HepG2 (cell line): Measurements from ENCODE around the gene ZNF189. TPM values are rescaled to one million over a fixed set of nuclear protein-coding genes. Genes with fewer than 3 reads are reported as not detected.

Experiments used
- ATF1 ChIP-seq: IDR thresholded peaks from 2 replicates; pipeline ENCODE4 v1.6.1; 2016; ENCODE audit warnings: mild to moderate bottlenecking, control low read depth
- E2F2 ChIP-seq: sonication (generic); formaldehyde crosslinking; IDR thresholded peaks from 2 replicates; pipeline ENCODE4 v1.4.0; 2020; ENCODE audit warnings: missing genetic modification reagents, borderline replicate concordance
- FOXA1 ChIP-seq, 2 experiments: fragments of 450-650 bp in 1 of 2; sonication (generic) in 1 of 2; formaldehyde crosslinking in 1 of 2; IDR thresholded peaks; 2 replicates each; pipeline versions ENCODE4 v1.4.0 to v1.6.1; 2016 to 2020; ENCODE audit warnings: missing genetic modification reagents in 1 of 2
- GMEB1 ChIP-seq: sonication (generic); formaldehyde crosslinking; IDR thresholded peaks from 2 replicates; pipeline ENCODE4 v1.5.1; 2020; ENCODE audit warnings: missing genetic modification reagents, mild to moderate bottlenecking, borderline replicate concordance
- MAFG ChIP-seq: sonication (generic); formaldehyde crosslinking; IDR thresholded peaks from 2 replicates; pipeline ENCODE4 v1.5.1; 2020; ENCODE audit warnings: mild to moderate bottlenecking, missing genetic modification reagents
- NR0B2 ChIP-seq: sonication (generic); formaldehyde crosslinking; IDR thresholded peaks from 2 replicates; pipeline ENCODE4 v1.4.0; 2020; ENCODE audit warnings: mild to moderate bottlenecking, missing genetic modification reagents
- NR1H2 ChIP-seq: sonication (generic); formaldehyde crosslinking; IDR thresholded peaks from 2 replicates; pipeline ENCODE4 v1.8.1; 2022; ENCODE audit warnings: low read depth, missing genetic modification reagents, borderline replicate concordance
- ONECUT2 ChIP-seq: sonication (generic); formaldehyde crosslinking; IDR thresholded peaks from 2 replicates; pipeline ENCODE4 v1.4.0; 2020; ENCODE audit warnings: missing genetic modification reagents
- POLR2AphosphoS5 ChIP-seq: IDR thresholded peaks from 2 replicates; pipeline ENCODE4 v1.6.1; 2012; ENCODE audit warnings: low read depth, low read length
- PRDM10 ChIP-seq: sonication (generic); formaldehyde crosslinking; IDR thresholded peaks from 2 replicates; pipeline ENCODE4 v1.4.0; 2020; ENCODE audit warnings: low read depth, missing genetic modification reagents
- PRMT3 ChIP-seq: sonication (generic); formaldehyde crosslinking; IDR thresholded peaks from 2 replicates; pipeline ENCODE4 v1.8.1; 2022; ENCODE audit warnings: low read depth, mild to moderate bottlenecking, moderate library complexity, missing genetic modification reagents, borderline replicate concordance
- RFXANK ChIP-seq: IDR thresholded peaks from 2 replicates; pipeline ENCODE4 v1.6.1; 2016
- SYNCRIP ChIP-seq: fragments of 200-400 bp; formaldehyde crosslinking; IDR thresholded peaks from 2 replicates; pipeline ENCODE4 v1.6.1; 2018; ENCODE audit warnings: mild to moderate bottlenecking, low read depth, low read length; ENCODE audit not compliant: insufficient read depth
- ZBTB14 ChIP-seq: sonication (generic); formaldehyde crosslinking; IDR thresholded peaks from 2 replicates; pipeline ENCODE4 v1.4.0; 2020; ENCODE audit warnings: missing genetic modification reagents
- ZFP36L1 ChIP-seq: sonication (generic); formaldehyde crosslinking; IDR thresholded peaks from 2 replicates; pipeline ENCODE4 v1.8.0; 2022; ENCODE audit warnings: mild to moderate bottlenecking, missing genetic modification reagents, moderate library complexity
- ZNF484 ChIP-seq: sonication (generic); formaldehyde crosslinking; IDR thresholded peaks from 2 replicates; pipeline ENCODE4 v1.5.1; 2020; ENCODE audit warnings: mild to moderate bottlenecking, low read depth, missing genetic modification reagents, borderline replicate concordance
- ZNF552 ChIP-seq: sonication (generic); formaldehyde crosslinking; IDR thresholded peaks from 2 replicates; pipeline ENCODE4 v1.9.0; 2022; ENCODE audit warnings: missing genetic modification reagents, mild to moderate bottlenecking, borderline replicate concordance
- ZNF558 ChIP-seq: sonication (generic); formaldehyde crosslinking; IDR thresholded peaks from 2 replicates; pipeline ENCODE4 v1.9.0; 2022; ENCODE audit warnings: mild to moderate bottlenecking, missing genetic modification reagents, borderline replicate concordance
- ZNF564 ChIP-seq: sonication (generic); formaldehyde crosslinking; IDR thresholded peaks from 2 replicates; pipeline ENCODE4 v1.8.1; 2023; ENCODE audit warnings: mild to moderate bottlenecking, missing genetic modification reagents
- polyA plus RNA-seq, 8 experiments: library from polyadenylated mRNA; depleted of rRNA in 3 of 8; stranded (reverse) in 7 of 8; unstranded in 1 of 8; fragments of >200 nt; fragmentation: Illumina TruSeq in 4 of 8; extraction: Trizol in 4 of 8; gene quantifications; 2 replicates each; pipeline versions ENCODE4 v1.2.1 to v1.2.3, GENCODE V29; 2011 to 2016; ENCODE audit warnings: low read depth in 4 of 8, missing spikeins in 1 of 8, mixed read lengths in 1 of 8; ENCODE audit not compliant: insufficient read depth in 1 of 8
- total RNA-seq, 5 experiments: library from RNA; depleted of rRNA; stranded (reverse); fragments of >200 nt; fragmentation: Illumina TruSeq; extraction: Trizol; gene quantifications; 2 replicates each; pipeline ENCODE4 v1.2.3, GENCODE V29; 2016; ENCODE audit warnings: low read depth in 1 of 5

Gene ZNF189
- total and polyA plus RNA-seq, 2 of the 13 experiments (the other 11 are each of a cell fraction or from before 2014, with no cell fraction given), result 8.4 to 50.0 TPM

- TF ChIP-seq ZFP36L1 (CRISPR knock-in tag) (no peak), ATF1 (CRISPR knock-in tag) (peak; percentile 69; the same call in 1 of the 2 replicates), NR0B2 (CRISPR knock-in tag) (no peak), FOXA1 (IDR thresholded peaks at IDR 0.05) (no peak), FOXA1 (CRISPR knock-in tag; IDR thresholded peaks at IDR 0.05) (peak; percentile 75), ZNF484 (CRISPR knock-in tag) (no peak), ONECUT2 (CRISPR knock-in tag) (no peak), ZBTB14 (no peak), SYNCRIP (no peak), MAFG (CRISPR knock-in tag) (no peak), NR1H2 (CRISPR knock-in tag) (no peak), ZNF552 (no peak), GMEB1 (CRISPR knock-in tag) (peak; percentile 56; the same call in 1 of the 2 replicates), E2F2 (CRISPR knock-in tag) (no peak), POLR2AphosphoS5 (peak; percentile 62), ZNF564 (CRISPR knock-in tag) (no peak), PRDM10 (CRISPR knock-in tag) (0 out of 2 replicates have a peak, but pooled peaks have one; percentile 66), PRMT3 (CRISPR knock-in tag) (no peak), RFXANK (no peak), ZNF558 (CRISPR knock-in tag) (no peak)
Observed at GRCh38 chr9:101433229-101433628, 34.6 kb downstream of the ZNF189 start (continued).
